GM12892 (cell line): ENCODE results near the gene ATP2A3.
A peak's percentile ranks its signal among the peaks of the same experiment; 100 is the strongest.

Source experiments
- DNase-seq: peaks from one replicate; pipeline ENCODE4 v3.0.0; 2011; ENCODE audit not compliant: insufficient read length
- FAIRE-seq: peaks from 2 replicates; lab custom pipeline; 2011; peaks lifted over from hg19 to GRCh38; lab: Jason Lieb, UNC
- POLR2A ChIP-seq: IDR thresholded peaks from 2 replicates; pipeline ENCODE4 v1.6.1; 2011; ENCODE audit warnings: low read depth, low read length, control low read depth
- POLR2AphosphoS5 ChIP-seq: IDR thresholded peaks from 2 replicates; pipeline ENCODE4 v1.6.1; 2011; ENCODE audit warnings: low read depth, low read length, control low read depth
- TAF1 ChIP-seq: IDR thresholded peaks from 2 replicates; pipeline ENCODE4 v1.6.1; 2011; ENCODE audit warnings: low read depth, mild to moderate bottlenecking, control low read depth, low read length, borderline replicate concordance

The ATP2A3 gene

GRCh38 chr17:3966720-3967363 lies 2.6 kb upstream of the ATP2A3 start:
- FAIRE-seq (no peak), DNase-seq (no peak)
- TF ChIP-seq POLR2A = no peak
- no peak for TF ChIP-seq TAF1
- TF ChIP-seq POLR2AphosphoS5 = no peak

DNA sequence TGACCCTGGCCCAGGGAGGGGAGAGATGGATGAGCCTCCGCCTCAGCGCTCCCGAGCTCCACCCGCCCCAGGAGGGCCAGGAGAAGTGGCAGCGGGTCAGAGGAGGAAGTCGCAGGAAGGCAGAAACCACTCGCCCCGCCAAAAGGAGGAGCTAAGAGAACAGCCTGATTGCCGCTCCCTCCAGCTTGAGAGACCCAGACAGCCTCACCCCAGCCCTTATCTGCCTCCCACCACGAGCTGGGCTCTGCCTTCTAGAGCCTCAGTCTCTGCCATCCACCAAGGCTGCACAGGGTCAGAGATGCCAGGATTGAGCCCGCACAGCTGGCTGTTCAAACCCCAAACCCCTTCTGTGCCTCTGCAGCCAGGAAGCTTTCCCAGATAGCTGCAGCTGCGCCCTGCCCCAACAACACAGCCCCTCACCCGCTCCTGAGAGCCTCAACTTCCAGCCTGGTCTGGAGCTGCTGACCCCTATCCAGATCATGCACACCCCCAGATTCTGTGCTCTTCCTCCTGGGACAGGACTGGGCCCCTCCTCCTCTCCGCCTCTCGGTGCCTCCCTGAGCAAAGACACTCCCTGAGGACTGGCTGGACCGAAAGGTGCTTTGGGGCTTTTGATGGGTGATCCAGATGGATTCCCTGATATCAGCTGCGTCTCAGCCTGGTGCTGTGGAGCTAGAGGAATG lies 1.0 kb upstream of the ATP2A3 start:
- DNase-seq (peak; percentile 78), FAIRE-seq (peak; percentile 99)
- TF ChIP-seq POLR2AphosphoS5 (peak; percentile 48; the same call in 1 of the 2 replicates), POLR2A (peak; percentile 65; the same call in 1 of the 2 replicates), TAF1 (no peak)

GRCh38 chr17:3963237-3964201 lies 718 bp downstream of the ATP2A3 start:
- TF ChIP-seq POLR2AphosphoS5 = no peak
- 0 out of 2 replicates have a peak, but pooled peaks have one; percentile 10 for TF ChIP-seq POLR2A
- FAIRE-seq (peak; percentile 9), DNase-seq (peak; percentile 61)

GRCh38 chr17:3962965-3963236 lies 1.3 kb downstream of the ATP2A3 start:
- no peak for TF ChIP-seq TAF1
- no peak for DNase-seq
- no peak for FAIRE-seq

DNA sequence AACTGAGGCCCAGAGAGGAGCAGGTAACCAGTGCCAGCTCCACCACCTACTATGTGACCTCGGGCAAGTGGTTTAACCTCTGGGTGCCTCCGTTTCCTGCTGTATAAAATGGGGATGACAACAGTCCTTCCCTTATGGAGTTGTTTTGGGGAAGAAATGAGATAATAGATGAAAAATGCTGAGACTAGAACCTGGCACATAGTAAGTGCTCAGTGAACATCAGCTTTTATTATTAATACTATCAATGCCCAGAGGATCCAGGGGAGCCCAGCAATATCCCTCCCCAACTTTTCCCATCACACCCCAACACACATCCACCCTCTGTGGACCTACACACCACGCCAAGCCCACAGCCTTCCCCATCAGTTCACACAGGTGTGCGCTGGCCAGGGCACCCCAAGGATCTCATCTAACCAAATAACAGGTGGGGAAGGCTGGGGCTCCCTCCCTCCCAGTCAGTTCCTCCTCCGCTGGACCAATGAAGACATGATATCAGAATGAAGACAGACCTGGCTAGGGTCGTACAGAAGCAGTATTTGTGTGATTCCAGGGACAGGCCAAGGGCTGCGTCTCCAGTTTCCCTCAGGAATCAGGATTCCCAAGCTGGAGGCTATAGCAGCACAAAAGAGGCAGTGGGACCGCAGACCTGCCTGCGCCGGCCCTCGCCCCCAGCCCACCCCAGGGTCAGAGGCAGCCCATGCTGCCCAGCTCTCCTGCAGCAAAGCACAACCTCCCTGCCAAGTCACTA lies 1.8 kb downstream of the ATP2A3 start:
- no peak for DNase-seq
- no peak for TF ChIP-seq POLR2AphosphoS5
- TF ChIP-seq POLR2A = no peak
- TF ChIP-seq TAF1 = no peak
- peak; percentile 79 for FAIRE-seq

DNA sequence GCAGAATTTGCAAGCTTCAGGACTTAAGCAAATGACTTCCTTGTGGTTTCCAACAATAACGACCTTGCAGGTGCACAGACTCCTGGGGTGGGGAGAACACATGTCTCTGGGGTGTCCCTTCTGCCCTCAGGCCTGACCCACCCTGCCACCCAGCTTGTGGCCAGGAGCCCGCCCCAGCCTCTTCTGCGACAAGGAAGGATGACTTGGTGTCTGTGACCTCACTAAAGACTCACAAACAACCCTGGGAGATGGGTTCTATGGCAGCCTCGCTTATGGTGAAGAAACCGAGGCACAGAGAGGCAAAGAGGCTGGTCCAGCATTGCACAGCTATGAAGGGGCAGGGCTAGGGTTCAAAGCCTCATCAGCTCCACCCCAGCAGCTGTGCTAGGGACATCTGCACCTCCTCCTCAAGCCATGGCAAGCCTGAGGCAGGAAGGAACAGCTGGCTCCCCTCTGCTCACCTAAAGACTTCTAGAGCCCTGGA lies 2.6 kb downstream of the ATP2A3 start:
- no peak for DNase-seq
- TF ChIP-seq TAF1 = no peak
- no peak for TF ChIP-seq POLR2A
- no peak for TF ChIP-seq POLR2AphosphoS5
- FAIRE-seq = peak; percentile 66

DNA sequence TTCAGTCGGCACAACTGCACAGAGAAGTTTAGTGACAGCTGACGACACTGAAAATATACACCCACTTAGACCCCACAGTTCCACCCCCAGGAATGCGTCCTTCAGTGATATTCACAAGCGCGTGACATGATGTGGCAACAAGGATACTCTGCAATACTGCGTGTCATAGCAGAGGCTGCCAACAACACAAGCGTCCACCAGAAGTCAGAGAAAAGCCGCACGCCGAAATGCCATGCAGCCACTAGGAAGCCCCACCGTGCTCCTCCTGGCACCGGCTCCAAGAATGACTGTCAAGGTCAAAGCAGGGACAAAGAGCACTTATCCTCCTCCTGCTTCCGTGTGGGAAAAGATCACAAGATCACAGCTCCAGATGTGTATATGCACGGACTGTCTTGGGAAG lies 3.5 kb downstream of the ATP2A3 start:
- no peak for FAIRE-seq
- no peak for DNase-seq
- no peak for TF ChIP-seq TAF1
- no peak for TF ChIP-seq POLR2AphosphoS5
- no peak for TF ChIP-seq POLR2A

- no peak for FAIRE-seq
- DNase-seq = no peak
- TF ChIP-seq TAF1 (no peak), POLR2AphosphoS5 (no peak), POLR2A (no peak)
Measured at GRCh38 chr17:3959921-3960601, 4.2 kb downstream of the ATP2A3 start.

GRCh38 chr17:3959295-3959899 lies 4.8 kb downstream of the ATP2A3 start:
- FAIRE-seq (no peak), DNase-seq (no peak)
- TF ChIP-seq POLR2A (no peak), POLR2AphosphoS5 (no peak), TAF1 (no peak)
